ENCODE measurements around the gene PDGFA. TPM values are rescaled to one million over a fixed set of nuclear protein-coding genes. Genes with fewer than 3 reads are reported as not detected.

Gene PDGFA
- total and polyA plus RNA-seq, 4 donors, result 21.8 to 40.6 (median 25.6) TPM

DNA sequence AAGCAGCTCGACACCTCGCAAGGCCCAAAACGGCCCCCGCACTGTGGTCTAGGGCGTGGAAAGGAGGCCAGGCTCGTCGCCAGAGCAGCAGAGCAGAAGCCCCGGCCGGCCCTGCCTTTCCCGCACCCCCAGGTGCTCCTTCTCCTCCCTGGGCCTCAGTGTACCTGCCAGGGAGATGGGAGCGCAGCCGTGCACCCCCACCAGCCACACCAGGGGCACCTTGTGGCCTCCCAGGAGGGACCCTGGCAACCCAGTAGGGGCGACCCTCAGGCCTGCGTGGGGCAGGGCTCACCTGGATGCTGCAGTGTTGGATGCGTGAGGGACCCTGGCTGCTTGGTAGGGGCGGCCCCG is 9.5 kb downstream of the PDGFA start:
- DNase-seq (no peak), ATAC-seq (ENCODE audit: insufficient read depth, low FRiP score) (no peak)
- WGBS, 2 donors, result 92 to 95% methylated on average over 16 to 17 of the region's 17 CpGs
- Histone ChIP-seq H3K27ac (ENCODE audit: low read depth in 1 of 2, low read length in 1 of 2) (no peak overlapping the region), H3K9me3 (ENCODE audit: control insufficient read depth in 4 of 4, insufficient read depth in 3 of 4, low read length in 3 of 4) (no peaks in the 10 kb centered on the region), H3K9ac (ENCODE audit: insufficient read depth in 1 of 2, low read length in 2 of 2) (no peak overlapping the region), H3K4me3 (no peak overlapping the region), H3K36me3 (ENCODE audit: control insufficient read depth in 4 of 4, insufficient read depth in 4 of 4, low read length in 4 of 4) (peaks cover 0 to 41% (median 0%) of the 10 kb centered on the region in 4 donors), H3K4me1 (ENCODE audit: control insufficient read depth in 5 of 5, insufficient read depth in 5 of 5, low read length in 5 of 5) (peaks cover 4 to 20% (median 10%) of the 10 kb centered on the region in 5 donors), H3K27me3 (ENCODE audit: control insufficient read depth in 3 of 3, insufficient read depth in 3 of 3, low read length in 2 of 3) (peaks cover 0 to 8% (median 0%) of the 10 kb centered on the region in 3 donors)
- TF ChIP-seq, protein P1, sequence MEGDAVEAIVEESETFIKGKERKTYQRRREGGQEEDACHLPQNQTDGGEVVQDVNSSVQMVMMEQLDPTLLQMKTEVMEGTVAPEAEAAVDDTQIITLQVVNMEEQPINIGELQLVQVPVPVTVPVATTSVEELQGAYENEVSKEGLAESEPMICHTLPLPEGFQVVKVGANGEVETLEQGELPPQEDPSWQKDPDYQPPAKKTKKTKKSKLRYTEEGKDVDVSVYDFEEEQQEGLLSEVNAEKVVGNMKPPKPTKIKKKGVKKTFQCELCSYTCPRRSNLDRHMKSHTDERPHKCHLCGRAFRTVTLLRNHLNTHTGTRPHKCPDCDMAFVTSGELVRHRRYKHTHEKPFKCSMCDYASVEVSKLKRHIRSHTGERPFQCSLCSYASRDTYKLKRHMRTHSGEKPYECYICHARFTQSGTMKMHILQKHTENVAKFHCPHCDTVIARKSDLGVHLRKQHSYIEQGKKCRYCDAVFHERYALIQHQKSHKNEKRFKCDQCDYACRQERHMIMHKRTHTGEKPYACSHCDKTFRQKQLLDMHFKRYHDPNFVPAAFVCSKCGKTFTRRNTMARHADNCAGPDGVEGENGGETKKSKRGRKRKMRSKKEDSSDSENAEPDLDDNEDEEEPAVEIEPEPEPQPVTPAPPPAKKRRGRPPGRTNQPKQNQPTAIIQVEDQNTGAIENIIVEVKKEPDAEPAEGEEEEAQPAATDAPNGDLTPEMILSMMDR (IDR thresholded peaks at IDR 0.05; ENCODE audit: control extremely low read depth, extremely low read depth), result no peak

GRCh38 chr7:509426-510130 is 10.1 kb downstream of the PDGFA start:
- 93 to 95% methylated on average over 20 of the region's 20 CpGs for WGBS, 2 donors
- TF ChIP-seq, protein P1 (IDR thresholded peaks at IDR 0.05; ENCODE audit: control extremely low read depth, extremely low read depth), result no peak
- peaks cover 0 to 5% (median 0%) of the 10 kb centered on the region in 3 donors for H3K27me3 ChIP-seq (ENCODE audit: control insufficient read depth in 3 of 3, insufficient read depth in 3 of 3, low read length in 2 of 3)
- DNase-seq, result peak in 2 of 3 donors; percentile 59 to 62
- H3K4me3 ChIP-seq, result no peak overlapping the region
- H3K27ac ChIP-seq (ENCODE audit: low read depth in 1 of 2, low read length in 1 of 2), result no peak overlapping the region
- no peak overlapping the region for H3K9ac ChIP-seq (ENCODE audit: insufficient read depth in 1 of 2, low read length in 2 of 2)
- H3K36me3 ChIP-seq (ENCODE audit: control insufficient read depth in 4 of 4, insufficient read depth in 4 of 4, low read length in 4 of 4), result peaks cover 0 to 42% (median 0%) of the 10 kb centered on the region in 4 donors
- ATAC-seq (ENCODE audit: insufficient read depth, low FRiP score), result no peak
- H3K9me3 ChIP-seq (ENCODE audit: control insufficient read depth in 4 of 4, insufficient read depth in 3 of 4, low read length in 3 of 4), result no peaks in the 10 kb centered on the region
- H3K4me1 ChIP-seq (ENCODE audit: control insufficient read depth in 5 of 5, insufficient read depth in 5 of 5, low read length in 5 of 5), result peaks cover 4 to 16% (median 10%) of the 10 kb centered on the region in 5 donors

- Histone ChIP-seq H3K9me3 (ENCODE audit: control insufficient read depth in 4 of 4, insufficient read depth in 3 of 4, low read length in 3 of 4) (no peaks in the 10 kb centered on the region), H3K9ac (ENCODE audit: insufficient read depth in 1 of 2, low read length in 2 of 2) (no peak overlapping the region), H3K36me3 (ENCODE audit: control insufficient read depth in 4 of 4, insufficient read depth in 4 of 4, low read length in 4 of 4) (peaks cover 0 to 42% (median 0%) of the 10 kb centered on the region in 4 donors), H3K4me3 (no peak overlapping the region), H3K4me1 (ENCODE audit: control insufficient read depth in 5 of 5, insufficient read depth in 5 of 5, low read length in 5 of 5) (peaks cover 0 to 20% (median 11%) of the 10 kb centered on the region in 5 donors), H3K27ac (ENCODE audit: low read depth in 1 of 2, low read length in 1 of 2) (no peak overlapping the region), H3K27me3 (ENCODE audit: control insufficient read depth in 3 of 3, insufficient read depth in 3 of 3, low read length in 2 of 3) (no peaks in the 10 kb centered on the region)
- no peak for DNase-seq
- 94 to 96% methylated on average over 12 of the region's 12 CpGs for WGBS, 2 donors
- TF ChIP-seq, protein P1 (IDR thresholded peaks at IDR 0.05; ENCODE audit: control extremely low read depth, extremely low read depth), result no peak
- ATAC-seq (ENCODE audit: insufficient read depth, low FRiP score), result no peak
Measured at GRCh38 chr7:508461-509170, 11.0 kb downstream of the PDGFA start.
